Hematopoietic multipotent progenitor cell treated with erythropoietin and hydrocortisone succinate and interleukin-3 and kit ligand, for 8 days (in vitro differentiated cells): Measurements from ENCODE around the gene ZNF784.

Experiments used
- DNase-seq: peaks from one replicate; pipeline ENCODE4 v3.0.0-alpha.2; 2015

ZNF784 gene

DNA sequence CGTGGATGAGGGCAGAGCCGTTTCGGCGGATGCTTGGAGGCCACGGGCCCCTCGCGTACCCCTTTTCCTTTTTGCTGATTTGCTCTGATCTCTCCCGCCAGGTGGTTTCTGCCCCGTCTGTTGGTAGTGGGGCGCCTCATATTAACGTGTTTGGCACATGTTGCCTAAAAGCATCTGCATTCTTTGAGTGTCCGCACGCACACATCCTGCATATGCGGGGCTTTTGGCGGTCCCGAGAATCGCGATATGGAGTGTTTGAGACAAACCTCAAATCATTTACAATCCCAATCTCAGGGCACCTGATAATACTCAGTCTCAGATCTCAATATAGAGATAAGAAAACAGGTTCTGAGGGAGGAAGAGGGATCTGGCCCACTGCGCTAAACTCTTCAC lies 31.3 kb upstream of the ZNF784 start:
- no peak for DNase-seq

DNA sequence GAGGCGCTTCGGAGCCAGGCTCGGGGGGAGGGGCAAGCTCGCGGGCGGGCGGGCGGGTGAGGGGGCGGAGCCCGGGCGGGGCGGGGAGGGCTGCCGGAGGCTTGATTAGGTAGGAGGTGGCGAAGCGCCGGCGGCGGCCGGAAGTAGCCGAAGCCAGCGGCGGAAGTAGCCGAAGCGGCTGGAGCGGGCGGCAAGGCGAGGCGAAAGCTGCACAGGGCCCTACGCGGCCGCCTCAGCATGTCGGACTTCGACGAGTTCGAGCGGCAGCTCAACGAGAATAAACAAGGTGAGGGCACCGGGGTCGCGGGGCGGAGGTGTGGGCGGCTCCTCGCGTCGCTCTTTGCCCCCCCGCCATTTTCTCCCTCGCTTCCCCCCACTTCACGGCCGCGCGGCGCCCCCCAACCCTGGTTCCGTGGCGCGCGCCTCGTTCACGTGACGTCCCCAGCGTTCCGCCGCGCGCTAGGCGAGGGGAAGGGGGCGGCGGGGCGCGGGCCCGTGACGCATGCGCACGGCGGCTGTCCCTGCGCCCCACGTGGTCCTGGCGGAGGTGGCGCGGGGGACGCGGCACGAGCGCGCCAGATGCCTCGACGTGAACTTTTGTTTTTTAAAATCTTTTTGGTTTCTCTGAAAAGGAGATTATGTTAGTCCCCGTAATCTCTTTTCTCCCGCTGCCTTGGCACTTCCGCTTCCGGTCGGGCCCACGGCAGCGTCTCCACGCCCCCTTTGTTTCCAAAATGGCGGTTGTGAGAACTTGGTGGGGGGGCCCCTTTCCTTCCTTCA lies 30.7 kb upstream of the ZNF784 start, which contains the start of gene U2AF2:
TSS of gene U2AF2 (plus strand) at position 168 of the 780 bp plus-strand sequence. CDS start at position 238, 70 bp downstream.
- peak; percentile 93 for DNase-seq

DNA sequence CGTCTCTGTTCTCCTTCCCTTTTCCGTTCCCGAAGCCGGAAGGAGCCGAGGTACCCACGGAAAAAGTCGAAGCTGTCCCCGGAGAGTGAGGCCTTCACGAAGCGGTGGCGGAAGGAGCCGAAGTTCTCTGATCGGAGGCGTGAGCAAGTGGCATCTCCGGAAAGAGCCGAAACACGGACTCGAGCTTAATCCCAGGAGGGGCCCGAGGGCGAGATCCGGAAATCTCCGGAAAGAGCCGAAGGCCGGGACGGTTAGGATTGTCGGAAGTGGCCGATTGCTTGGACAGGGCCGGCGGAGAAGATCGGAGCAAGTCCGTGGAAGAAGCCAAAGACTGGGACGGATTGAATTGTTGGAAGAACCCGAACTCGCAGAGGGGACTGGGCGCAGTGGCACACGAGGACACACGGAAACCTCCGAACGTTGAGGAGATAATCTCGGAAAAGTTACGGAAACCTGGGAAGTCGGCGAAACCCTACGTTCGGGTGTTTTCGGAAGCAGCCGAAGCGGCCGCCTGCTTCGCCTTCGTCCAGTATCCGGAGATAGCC lies 30.0 kb upstream of the ZNF784 start:
- peak; percentile 100 for DNase-seq

DNA sequence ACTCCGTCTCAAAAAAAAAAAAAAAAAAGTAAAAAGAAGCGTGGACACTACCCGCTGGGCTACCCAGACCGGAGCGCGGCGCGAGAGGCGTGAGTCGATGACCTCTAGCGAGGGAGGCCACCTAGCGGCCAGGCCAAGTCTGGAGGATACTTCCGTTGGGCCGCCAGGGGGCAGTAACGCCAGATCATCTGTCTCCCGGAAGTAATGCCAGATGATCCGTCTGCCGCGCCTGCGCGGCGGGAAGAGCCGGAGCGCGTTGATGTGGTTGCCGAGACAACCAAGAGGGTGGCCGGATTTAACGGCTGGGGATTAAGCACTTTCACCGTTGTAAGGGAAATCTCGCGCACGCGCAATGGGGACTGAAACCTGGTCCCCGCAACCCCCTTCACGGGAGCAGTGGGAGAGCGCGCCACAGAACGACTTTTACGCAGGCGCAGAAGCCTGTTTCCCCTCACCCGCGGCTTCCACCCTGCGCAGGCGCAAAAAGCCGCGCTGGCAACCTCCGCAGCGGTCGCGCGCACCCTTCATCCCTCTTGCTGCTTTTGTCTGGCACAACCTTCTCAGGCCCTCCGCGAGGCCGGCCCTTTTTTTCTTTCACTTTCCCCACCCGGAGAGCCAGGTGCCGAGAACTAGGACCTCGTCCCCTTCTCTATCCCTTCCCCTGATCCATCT lies 29.4 kb upstream of the ZNF784 start:
- peak; percentile 99 for DNase-seq

DNA sequence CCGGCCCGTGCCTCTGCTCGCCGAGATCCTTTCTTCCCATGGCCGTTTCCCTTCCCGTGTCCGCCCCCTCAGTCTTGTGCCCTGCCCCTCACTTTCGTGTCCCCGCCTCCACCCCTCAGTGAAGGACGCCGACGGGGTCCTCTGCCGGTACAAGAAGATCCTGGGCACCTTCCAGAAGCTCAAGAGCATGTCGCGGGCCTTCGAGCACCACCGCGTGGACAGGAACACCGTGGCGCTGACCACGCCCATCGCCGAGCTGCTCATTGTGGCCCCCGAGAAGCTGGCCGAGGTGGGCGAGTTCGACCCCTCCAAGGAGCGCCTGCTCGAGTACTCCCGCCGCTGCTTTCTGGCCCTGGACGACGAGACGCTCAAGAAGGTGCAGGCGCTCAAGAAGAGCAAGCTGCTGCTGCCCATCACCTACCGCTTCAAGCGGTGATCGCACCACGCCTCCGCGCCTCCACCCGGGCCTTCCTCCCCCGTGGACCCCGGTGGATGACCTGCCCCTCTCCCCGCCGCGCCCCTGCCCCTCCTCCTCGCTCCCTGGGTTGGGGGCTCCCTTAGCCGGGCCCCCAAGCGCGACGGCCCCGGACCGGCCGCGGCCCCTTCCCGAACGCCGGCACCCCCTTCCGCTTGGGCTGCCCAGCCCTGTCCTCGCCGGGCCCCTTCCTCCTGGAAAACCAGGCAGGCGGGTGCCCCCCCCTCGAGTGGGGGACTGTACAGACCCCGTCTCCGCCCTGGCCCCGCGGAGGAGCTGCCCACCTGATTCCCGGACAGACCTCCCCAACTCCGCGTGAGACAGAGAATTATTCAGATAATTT lies 28.2 kb upstream of the ZNF784 start:
- DNase-seq, result no peak

DNA sequence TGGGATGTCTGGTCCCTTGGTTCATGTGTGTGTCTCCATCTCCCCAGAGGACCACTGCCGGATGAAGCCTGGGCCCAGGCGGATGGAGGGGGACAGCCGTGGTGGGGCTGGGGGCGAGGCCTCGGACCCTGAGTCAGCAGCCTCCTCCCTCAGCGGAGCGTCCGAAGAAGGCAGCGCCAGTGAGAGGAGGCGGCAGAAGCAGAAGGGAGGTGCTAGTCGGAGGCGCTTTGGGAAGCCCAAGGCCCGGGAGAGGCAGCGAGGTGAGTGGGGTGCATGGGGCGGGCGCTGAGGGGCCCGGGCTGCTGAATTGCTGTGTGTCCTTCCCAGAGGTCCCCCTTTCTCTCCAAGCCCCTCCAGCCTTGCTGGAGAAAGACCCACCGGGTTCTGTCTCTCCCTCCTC lies 26.9 kb upstream of the ZNF784 start:
- DNase-seq, result no peak

DNA sequence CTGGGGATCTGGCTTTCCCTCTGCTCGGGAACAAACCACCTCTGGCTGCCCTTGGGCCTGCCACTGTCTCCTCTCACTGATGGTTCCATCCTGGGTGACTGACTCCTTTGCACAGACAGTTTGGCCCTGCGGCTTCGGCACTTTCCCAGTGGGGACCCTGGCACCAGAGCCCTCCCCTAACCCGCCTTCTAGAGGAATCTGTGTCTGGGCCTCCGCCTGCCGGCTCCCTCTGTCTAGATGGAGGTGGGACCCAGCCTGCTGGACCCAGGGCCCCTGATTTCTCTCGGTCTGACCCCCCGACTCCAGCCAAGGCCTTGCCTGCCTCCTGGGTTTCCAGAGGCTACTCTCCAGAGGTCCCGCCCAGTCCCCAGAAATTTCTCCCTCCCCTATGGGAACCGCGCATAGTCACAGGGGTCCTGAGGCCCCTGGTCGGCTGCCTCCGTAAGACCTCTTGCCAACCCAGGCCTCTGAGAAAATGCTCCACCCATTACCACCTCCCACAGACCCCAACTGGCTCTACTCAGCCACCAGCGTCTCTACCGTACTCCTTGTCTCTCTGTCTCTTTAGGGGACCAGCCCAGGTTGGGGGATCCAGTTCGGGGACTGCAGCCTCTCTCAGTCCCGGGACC lies 26.4 kb upstream of the ZNF784 start:
- no peak for DNase-seq

DNA sequence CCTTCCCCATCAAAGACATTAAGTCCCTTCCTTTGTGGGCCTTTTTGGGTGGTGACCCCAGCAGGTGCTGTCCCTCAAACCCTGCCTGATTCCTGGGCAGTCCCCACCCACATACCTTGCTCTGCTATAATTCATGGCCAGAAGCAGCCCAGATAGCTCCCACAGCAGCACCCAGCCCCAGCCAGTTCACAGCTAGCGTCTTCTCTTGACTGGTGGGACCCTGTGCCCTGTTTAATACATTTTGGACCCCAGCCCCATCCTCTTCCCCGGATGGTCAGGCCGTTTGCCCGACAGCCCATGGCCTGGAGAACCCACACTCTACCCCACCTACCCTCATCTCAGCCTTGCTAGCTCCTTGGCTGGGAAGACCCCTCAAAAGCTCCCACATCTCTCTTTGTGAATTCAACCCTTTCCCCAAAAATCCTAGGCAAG lies 25.8 kb upstream of the ZNF784 start:
- no peak for DNase-seq

DNA sequence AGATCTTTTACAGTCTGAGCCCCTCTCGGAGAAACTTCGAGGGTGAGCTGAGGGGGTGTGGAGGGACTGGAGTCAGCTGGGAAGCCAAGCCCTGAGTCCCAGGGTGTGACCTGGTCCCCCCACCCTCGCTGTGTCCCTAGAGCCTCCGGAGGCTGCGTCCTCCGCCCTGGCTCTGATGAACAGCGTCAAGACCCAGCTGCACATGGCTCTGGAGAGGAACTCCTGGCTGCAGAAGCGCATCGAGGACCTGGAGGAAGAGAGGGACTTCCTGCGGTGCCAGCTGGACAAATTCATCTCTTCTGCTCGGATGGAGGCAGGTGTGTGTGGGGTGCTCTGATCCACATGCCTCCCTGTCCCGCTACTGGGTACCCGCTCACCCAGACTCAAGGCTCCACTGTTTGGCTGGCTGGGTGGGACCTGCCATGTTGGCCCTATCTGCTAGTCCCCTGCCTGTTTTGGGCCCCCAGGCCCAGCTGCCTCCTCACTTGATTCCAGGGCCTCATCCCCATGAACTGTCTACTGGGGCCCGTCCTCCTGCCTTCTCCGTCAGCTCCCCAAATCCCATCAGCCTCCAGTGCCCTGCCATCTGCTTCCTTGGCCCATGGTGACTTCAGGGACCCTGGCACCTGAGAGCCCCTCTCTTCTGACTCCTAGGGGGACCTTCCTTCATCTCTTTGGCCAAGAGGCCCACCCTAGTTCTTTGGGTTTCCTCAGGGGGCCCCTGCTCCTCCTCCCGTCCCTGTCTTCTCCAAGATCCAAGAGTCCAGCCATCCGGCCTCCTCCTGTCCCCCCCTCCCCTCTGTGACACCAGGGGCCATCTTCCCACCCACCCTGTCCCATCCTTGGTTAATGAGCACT lies 25.1 kb upstream of the ZNF784 start:
- DNase-seq, result no peak

DNA sequence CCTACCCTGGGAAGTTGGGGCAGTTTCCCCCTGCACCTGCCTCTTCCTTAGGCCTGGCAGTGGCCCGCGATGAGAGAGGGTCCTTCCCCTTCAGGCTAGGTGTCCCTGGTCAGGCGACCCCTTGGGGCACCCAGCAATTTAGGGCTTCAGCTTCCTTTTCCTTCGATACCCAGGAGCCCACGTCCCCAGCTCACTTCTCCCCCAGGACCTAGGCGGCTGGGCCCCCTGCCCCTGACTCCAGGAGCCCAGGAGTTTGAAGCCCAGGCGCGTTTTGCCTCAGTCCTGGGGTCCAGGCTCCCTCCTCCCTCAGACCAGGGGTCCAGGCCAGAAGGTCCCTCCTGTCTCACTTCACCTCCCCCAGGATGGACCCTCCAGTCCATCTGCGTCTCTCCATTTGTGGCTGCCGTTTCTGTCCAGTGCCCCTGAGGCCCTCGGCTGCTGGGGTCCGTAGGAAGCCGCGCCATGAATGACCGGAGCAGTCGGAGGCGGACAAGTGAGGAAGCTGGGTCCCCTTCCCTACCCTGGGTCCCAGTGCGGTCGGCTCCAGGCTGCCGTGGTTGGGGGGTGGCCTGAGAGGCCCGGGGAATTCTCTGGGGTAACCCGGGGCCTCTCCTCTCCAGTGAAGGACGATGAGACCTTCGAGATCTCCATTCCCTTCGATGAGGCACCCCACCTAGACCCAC lies 24.4 kb upstream of the ZNF784 start:
- DNase-seq, result no peak

DNA sequence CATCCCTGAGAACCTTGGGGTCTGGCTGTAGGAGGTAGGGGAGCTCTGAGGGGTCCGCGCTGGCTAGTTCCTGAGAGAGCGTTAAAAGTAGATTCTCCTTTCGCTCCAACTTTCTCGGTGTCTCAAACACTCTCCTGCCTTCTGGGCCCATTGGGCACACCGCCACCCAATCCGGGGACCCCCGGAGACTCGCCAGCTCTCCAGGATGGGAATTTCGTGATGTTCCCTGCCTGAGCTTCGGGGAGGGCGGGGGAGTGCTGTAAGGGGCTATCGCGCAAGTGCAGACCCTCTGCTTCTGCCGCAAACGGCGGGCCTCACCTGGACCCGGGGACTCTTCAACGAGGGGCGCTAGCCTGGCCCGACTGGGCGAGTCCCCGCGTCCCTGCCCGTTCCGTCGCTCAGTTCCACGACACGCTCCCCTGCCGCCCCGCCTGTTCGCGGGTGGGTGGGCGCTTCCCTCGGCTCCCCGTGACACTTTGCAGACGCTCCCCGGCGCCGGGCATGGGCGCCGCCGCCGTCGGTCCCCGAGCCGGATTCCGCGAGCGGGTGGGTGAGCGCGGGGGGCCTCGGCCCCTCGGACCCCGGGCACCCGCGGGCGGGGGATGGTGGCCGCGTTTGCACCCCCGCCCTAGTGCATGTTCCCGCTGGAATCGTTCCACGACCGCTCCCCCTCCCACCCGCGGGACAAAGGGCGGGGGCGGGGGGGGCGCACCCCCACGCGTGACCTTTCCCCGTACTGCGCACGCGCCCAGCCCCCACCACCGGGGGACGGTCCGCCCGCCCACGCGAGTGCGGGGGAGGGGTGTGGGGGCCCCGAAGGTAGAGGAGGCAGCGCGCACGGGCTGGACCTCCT lies 23.6 kb upstream of the ZNF784 start, which contains the start of gene CCDC106:
TSS of gene CCDC106 (plus strand) at position 481 of the 853 bp plus-strand sequence. CDS start 835 bp downstream, outside the sequence.
- peak; percentile 46 for DNase-seq

DNA sequence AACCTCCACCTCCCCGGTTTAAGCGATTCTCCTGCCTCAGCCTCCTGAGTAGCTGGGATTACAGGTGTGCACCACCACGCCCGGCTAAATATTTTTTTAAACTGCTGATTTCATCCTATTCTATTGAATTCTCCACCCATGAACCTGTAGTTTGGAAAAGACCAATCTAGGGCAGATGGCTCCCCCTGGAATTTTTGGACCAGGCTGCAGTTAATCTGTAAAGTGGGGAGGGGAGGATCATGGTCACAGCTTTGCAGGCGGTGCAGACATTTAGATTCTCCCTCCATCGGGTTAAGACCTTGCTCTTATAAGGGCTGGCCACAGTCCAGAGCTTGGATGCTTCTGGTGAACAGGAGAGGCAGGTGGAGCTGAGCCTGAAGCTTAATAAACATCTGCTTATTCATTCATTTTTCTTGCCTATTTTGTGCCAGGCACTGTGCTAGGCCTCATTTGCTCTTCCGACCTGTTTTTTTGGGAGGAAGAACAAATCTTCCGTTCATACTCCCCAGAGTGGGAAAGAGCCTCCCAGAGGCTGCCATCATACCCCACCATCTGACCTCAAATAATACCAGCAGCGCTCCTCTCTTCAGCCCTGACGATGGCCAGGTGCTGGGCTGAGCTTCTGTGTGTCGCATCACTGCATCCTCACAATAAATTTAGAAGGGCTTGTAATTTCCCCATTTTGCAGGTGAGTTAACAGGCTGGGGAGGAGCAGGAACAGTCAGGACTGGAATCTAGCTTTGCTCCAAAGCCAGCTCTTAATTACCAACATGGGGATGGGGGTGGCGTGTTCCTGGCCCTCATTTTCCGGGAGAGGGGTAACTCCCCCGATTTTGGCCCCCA lies 22.7 kb upstream of the ZNF784 start:
- DNase-seq, result no peak

DNA sequence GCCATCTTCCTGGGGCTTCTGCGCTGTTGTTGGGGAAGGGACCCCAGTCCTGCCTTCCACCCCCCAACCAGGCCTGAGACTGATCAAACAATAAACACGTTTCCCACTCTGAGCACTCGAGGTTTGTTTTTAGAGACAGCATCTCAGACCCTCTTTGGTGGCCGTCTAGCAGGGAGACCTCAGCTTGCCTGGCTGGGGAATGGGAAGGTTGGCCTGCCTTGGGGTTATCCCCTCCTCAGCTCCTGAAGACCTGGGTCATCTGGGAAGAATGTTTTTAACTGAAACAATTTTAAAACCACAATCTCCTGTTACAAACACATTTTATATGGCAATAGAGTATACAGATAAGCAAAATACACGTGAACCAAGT lies 21.1 kb upstream of the ZNF784 start:
- DNase-seq, result no peak

DNA sequence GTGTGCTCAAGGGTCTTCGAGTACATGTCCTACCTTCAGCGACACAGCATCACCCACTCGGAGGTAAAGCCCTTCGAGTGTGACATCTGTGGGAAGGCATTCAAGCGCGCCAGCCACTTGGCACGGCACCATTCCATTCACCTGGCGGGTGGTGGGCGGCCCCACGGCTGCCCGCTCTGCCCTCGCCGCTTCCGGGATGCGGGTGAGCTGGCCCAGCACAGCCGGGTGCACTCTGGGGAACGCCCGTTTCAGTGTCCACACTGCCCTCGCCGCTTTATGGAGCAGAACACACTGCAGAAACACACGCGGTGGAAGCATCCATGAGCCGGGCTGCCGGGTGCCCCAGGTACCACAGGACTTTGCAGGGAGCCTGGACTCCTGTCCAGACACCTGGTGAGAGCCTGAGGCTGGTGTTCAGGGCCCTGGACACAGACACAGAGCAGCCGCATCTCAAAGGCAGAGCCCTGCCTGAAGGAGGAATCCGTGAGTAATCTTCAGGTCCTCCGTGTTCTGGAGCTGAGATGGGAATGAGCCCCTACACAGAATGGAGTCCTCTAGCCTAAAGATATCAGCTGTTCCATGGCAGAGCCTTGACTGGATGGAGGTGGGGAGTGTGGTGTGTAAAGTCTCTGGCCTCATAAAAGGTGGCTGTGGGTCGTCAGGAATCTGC lies 20.6 kb upstream of the ZNF784 start:
- no peak for DNase-seq

DNA sequence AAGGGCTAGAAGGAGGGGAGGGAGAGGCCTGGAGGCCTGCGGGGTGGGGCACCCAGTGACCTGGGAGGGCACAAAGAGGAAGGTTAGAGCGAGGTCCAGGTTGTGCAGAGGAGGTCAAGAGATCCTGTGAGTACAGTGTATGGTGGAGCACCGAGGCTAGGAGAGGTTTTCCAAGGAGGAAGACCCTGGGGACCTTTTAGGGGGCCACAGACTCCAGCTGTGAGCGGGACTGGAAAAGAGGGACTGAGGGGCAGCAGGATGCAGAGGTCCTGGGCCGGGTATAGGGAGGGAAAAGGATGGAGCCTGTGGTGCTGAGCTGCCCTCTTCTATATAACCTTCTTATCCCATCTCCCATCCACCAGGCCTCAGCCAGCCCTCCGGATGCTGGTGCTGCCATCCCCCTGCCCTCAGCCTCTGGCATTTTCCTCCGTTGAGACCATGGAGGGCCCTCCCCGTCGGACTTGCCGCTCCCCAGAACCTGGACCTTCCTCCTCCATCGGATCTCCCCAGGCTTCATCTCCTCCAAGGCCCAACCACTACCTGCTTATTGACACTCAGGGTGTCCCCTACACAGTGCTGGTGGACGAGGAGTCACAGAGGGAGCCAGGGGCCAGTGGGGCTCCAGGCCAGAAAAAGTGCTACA lies 19.9 kb upstream of the ZNF784 start:
- DNase-seq, result no peak

DNA sequence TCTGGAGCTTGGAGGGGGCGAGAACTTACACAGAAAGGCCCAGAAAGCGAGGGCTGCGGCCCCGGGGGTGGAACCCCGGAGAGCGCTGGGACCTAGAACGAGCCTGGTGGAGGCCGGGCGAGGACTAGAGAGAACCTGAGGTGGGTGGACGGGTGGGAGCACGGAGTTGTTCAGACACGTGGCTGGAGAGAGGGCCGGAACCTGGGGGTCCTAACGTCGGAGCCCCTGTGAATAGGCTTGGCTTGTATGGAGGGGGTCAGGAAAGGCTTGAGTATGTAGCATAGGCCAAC lies 19.5 kb upstream of the ZNF784 start:
- DNase-seq, result no peak

DNA sequence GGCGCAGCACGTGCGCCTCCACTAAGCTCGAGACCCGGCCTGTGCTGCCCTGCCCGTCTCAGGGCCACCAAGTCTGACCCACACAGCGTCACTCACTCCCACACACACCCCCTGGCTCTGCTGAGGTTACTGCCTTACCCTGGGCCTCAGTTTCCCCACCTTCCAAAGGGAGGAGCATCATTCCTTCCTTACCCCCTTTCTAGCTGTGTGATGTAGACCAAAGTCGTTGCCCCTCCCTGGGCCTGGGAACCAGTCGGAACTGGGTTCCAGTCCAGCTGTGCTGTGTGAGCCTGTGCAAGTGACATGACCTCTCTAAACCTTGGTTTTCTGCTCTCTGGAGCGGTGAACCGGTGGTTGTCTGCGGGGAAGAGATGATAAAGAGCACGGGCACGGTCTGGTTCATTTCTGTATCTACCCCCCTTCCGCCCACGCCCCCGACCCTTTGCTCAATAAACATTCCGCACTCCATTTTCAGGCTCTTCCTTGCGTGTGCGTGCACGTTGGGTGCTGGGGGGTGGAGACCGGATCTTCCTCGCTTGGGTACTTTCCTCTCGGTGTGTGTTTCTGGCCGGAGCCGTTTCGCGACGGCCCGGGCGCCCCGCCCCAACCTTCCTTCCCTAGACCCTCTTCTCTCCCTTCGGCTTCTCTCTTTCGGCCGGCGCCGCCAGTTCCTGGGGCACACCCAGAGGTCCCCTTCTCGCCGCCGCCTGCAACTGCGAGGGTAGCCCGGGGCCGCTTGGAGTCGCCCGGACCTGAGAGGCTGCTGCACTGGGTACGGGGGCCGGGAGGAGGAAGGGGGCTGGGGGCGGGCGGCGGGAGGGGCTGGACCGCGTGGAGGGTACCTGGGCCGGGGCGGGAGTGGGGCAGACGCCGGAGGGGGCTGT lies 18.9 kb upstream of the ZNF784 start, which contains the start of gene ZNF581:
TSS of gene ZNF581 (plus strand) at position 647 of the 884 bp plus-strand sequence. CDS start 923 bp downstream, outside the sequence.
- peak; percentile 78 for DNase-seq
